Endothelial cell of umbilical vein (primary cell): Measurements from ENCODE around the gene SMC1B.

ENCODE experiments used
- CTCF ChIP-seq, 2 donors: IDR thresholded peaks; 1 replicate in 1 of 2; 2 replicates in 1 of 2; pipeline ENCODE4 v1.5.1; 2011; ENCODE audit warnings: low read length in 2 of 2, mild to moderate bottlenecking in 2 of 2, moderate library complexity in 2 of 2, control low read depth in 1 of 2, inconsistent platforms in 1 of 2, low read depth in 1 of 2; ENCODE audit not compliant: insufficient read depth in 1 of 2; ENCODE audit errors: extremely low read depth in 1 of 2
- POLR2AphosphoS5 ChIP-seq: IDR thresholded peaks from 2 replicates; pipeline ENCODE4 v1.6.1; 2012; ENCODE audit warnings: low read depth, mild to moderate bottlenecking, control low read depth, low read length, moderate library complexity; ENCODE audit not compliant: insufficient read depth
- TF ChIP-seq, protein P1 (sequence below): IDR thresholded peaks from 2 replicates; pipeline ENCODE4 v1.6.1; 2011; ENCODE audit not compliant: insufficient read depth, insufficient read length

- TF ChIP-seq CTCF (IDR thresholded peaks at IDR 0.05; ENCODE audit: extremely low read depth in 1 of 2, insufficient read depth in 1 of 2, low read depth in 1 of 2, low read length in 2 of 2) (no peak), POLR2AphosphoS5 (peak; percentile 61)
- TF ChIP-seq, protein P1, sequence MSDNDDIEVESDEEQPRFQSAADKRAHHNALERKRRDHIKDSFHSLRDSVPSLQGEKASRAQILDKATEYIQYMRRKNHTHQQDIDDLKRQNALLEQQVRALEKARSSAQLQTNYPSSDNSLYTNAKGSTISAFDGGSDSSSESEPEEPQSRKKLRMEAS = peak; percentile 81
These were observed 76.4 kb downstream of the SMC1B start for GRCh38 chr22:45336971-45337431.
